ENCODE data around the gene APOL3.
"Not testable (repeated sequence)": the region's sequence is repeated elsewhere in the genome, so short reads cannot be mapped to it uniquely, and the experiment has no call there.

APOL3 gene

DNA sequence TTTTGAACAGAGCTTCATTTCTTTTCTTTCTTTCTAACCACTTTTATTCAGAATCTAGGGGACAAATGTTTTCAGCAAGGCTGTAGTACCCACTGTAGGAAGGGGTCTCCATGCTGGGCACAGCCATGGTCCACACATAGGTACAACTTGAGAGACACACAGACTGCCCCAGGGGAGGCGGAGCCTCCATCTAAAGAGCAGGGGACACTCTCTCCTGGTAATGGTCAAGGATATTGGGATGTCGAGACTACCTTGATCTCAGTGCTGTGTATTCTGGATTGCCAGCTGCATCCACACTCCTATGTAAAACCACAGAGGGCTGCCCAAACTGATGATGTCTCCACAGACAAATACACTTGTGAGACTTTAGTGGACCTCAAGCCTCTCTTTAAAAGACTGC is 2.9 kb upstream of the APOL3 start:
- DNase-seq: no peak
- intact Hi-C loops (cut with DNase I): no loop called here

DNA sequence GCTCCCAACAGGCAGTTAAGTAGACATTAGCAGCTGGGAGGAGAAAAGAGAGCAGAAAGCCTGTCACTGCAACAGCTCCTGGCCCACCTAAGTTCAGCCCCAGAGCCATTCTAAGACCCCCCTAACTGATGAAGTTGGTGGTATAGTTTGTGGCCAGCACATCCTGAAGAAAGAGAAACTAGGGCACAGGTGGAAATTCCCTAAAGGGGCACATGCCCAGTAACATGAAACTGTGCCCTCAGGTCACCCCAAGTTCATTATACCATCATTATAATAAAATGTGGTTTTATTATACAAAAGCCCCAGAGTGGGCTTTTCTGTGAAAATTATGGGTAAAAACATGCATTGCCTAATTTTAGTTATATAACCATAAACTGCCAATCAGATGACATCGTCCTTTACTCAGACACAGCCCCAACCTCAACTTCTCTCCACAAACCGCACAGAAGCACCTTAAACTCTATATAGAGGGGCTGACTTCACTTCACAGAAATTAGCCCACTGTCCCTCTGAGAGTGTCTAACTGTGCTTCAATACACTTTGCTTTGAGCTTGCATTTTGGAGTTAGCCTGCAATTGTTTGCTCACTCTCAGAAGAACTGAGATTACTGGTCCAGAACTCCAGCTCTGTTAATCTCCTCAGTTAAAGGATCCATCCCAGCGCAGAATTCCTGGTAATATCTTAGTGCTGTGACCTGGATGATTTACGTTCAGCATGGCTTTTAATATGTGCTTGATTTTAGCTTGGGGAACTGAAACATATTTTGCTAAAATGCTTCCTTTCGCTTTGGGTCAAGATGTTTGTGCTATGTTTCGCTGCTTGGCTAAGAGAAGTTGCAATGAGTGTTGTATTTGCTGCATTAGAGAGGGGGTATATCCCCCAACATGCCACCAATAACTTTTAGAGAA is 1.8 kb upstream of the APOL3 start:
- no peak for DNase-seq
- intact Hi-C loops (cut with DNase I): no loop called here

DNA sequence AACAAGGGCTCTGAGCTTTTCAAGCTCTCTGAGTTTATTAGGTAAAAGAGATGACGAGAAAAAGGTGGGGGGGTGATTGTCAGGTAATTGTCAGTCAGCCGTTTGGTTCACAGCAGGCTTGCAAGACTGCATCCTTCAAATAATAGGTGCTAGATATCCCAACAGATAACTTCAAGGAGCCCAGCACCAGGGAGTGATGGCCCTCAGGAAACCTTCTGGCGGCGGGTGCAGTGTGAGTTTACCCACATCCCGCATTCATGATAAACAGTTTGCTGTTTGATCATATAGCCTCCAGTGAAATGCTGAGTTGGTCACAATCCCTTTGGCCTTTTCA is 1.2 kb upstream of the APOL3 start:
- DNase-seq; intact Hi-C loops (cut with DNase I): not testable (repeated sequence)

DNA sequence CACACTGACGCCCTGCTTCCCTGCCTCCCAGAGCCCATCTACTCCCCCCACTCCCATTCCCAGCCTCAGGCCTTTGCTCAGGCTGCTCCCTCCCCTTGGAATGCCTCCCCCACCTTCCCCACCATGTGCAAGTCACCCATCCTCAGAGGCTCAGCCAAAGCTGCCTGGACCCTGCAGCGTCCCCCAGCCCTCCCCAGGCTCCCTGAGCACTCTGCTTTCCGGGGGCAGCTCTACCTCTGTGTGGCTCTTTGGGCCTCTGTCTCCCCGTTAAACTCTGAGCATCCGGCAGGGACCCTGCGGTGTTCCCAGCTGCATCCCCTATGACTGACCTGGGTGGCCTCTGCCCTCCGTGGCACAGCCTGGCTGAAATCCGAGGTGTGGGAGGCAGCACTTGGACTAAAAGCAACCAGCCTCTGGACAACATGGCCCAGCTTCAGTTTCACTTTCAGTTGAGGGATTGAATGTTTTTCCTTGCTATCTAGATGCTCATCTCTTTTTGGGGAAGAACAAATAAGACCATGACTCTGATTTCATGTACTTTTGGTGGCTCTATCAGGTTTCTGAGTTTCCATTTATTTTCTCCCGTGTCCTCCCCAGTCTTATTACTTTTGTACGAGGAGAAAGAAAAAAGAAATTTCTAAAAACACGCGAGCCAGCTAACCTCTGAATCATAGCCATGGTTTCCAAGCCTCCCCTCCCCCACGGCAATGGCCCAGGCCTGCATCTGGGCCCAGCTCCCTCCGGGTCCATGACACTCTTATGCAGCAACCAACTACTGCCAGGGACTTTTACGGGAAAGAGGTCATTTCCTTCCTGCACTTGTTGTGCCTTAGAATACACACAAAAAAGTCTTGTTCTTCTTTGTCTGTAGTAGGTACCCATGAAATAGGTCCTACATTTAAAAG is 3.8 kb downstream of the APOL3 start:
- peak in 9 of 10 donors; percentile 37 to 93 (median 72) for DNase-seq
- intact Hi-C loops (cut with DNase I): no loop called here

DNA sequence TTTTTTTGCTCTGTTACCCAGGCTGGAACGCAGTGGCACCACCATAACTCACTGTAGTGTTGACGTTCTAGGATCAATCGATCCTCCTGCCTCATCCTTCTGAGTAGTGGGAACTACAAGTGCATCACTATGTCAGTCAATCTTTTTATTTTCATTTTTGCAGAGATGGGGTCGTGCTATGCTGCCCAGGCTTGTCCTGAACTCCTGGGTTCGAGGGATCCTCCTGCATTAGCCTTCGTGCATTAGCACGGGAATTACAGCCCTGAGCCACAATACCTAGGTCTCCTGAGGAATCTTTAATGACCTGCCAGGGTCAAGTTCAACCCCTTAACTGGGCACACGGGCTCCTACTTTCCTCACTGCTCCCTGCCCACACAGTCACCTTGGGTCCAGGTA is 4.4 kb downstream of the APOL3 start:
- intact Hi-C loops (cut with DNase I): no loop called here
- DNase-seq: no peak

DNA sequence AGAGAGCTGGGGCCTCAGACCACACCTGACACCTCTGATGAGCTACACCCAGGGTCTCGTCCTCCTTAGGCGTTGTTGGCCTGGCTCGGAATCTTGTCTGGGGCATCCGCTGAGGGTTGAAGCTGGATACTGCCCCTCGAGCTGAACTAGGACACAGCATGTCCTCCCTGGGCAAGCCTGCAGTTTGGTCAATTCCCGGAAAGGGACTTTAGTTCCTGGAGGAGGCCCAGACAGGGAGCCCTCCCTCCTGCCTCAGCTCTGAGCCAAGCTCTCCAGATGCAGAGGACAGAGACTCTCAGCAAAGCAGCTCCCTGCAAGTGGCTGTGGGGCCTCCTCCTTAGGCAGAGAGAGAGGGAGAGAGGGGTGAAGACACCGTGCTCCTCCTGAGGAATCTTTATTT is 4.9 kb downstream of the APOL3 start:
- DNase-seq: peak in 5 of 10 donors; percentile 28 to 91 (median 39)
- intact Hi-C loops (cut with DNase I): no loop called here

DNA sequence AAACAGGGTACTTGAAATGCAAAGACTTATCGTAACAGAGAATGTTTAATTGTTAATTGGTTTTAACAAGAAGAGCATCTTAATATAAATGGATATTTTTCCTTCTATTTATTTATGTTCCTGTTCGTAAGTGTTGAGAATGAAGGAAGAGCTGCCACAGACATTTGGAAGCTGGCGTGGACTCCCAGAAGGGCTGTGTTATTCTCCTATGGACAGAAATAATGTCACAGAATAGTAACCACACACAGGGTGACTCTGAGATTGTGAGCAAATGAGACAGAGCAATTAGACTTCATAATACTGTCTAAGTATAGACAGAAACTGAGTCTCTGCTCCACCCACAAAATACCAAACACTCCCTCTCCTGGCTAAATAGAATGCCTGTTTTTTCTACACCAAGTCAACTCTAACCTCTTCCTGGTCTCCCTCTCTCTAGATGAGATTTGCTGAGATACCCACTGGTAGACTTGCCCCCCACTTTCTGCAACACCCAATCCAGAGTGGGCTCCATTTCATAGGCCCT is 6.1 kb downstream of the APOL3 start:
- intact Hi-C loops (cut with DNase I): no loop called here

DNA sequence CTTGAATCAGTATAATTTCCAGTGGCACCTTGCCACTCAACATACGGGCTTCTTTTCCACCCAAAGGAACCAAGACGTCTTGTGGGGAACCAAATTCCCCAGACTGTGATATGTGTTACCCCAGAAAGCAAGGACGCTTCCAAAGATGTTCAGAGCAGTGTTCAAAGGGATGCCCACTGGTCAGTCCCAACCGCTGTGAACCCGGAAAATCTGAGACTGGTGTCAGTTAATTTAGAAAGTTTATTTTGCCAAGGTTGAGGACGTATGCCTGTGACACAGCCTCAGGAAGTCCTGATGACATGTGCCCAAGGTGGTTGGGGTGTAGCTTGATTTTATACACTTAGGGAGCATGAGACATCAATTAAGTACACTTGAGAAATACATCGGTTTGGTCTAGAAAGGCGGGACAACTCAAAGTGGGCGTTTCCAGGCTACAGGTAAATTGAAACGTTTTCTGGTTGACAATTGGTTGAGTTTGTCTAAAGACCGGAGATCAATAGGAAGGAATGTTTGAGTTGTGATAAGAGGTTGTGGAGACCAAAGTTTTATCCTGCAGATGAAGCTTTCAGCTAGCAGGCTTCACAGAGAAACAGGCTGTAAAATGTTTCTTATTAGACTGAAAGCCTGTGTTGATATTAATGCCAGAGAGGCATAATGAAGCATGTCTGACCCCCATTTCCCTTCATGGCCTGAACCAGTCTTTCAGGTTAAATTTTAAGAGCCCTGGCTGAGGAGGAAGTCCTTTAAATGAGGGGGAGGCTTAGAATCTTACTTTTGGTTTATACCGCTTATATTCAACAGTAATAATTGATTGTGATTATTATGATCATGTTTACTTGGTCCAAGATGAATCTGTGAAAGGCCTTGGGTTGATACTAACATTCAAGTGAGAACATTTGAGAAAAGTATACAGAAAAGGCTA is 6.8 kb downstream of the APOL3 start:
- intact Hi-C loops (cut with DNase I): no loop called here
- DNase-seq: no peak

More for the DNA sequence above, 6.1 kb downstream of the APOL3 start:
- no peak for DNase-seq

DNA sequence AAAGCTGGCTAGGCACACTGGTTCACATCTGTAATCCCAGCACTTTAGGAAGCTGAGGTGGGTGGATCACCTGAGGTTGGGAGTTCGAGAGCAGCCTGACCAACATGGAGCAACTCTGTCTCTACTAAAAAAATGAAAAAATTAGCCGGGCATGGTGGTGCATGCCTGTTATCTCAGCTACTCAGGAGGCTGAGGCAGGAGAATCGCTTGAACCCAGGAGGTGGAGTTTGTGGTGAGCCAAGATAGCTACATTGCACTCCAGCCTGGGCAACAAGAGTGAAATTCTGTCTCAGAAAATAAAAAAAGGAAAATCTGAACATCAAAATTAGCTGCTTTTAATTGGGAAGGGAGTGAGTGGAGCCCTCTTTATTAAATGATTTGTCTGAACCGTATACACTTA is 7.7 kb downstream of the APOL3 start:
- DNase-seq; intact Hi-C loops (cut with DNase I): not testable (repeated sequence)

DNA sequence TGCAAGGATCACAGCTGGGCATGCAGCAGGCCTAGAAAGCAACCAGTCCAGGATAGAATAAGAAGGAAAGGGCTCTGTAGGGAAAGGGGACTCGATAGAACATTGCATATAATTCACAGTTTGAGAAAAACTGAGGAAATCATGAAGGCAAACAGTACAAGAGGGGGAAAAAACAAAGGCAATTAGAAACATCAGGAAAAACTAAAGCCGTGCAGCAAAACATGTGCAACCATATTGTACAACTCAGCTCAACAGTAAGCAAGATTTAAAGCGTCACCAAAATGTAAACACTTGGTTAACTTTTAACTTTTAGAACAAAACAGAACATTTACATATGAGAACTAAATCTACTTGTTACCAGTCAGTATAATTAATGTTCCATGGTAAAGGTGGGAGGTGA is 8.5 kb downstream of the APOL3 start:
- no peak for DNase-seq
- intact Hi-C loops (cut with DNase I): no loop called here

DNA sequence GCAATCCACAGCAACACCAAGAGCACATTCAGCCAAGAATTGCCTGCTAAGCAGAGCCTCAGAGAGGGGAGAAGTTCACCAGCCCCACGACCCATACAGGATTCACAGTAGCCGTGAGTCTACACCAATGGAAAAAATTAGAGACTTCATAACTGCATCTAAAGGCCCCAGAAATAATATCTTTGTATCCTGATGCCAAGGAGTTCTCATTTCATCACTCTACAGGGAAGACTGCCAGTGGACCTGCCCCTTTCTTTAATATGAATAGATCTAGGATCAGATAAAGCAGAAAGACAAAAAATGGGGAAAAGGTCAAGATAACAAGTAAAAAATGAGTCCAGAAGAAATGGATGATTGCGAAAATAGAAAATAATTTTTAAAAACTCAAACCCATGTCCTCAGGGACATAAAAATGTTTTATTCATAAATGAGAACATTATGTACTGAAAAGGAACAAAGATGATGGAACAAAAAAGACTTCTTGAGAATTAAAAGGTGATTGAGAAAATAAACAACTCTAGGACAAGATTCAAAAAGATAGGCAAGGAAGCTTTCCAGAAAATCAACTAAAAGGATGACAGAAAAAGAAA is 9.5 kb downstream of the APOL3 start:
- intact Hi-C loops (cut with DNase I): no loop called here
- no peak for DNase-seq

DNA sequence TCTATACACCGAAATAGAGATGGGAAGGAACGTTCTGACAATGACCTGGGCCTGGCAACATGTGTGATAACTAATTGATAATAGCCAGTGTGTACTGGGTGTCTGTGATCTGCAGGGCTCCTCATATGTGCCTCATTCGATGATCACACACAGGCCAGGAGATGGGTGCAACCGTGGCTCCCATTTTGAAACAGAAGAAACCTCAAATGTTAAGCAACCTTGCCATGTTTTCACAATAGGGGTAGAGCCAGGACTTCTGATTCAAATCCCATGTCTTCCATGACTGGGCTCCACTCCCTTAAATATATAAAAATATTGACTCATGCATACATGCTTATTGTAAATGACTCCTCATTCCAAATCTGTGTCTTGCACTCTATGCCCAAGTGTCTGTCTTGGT is 11.1 kb downstream of the APOL3 start:
- intact Hi-C loops (cut with DNase I): loop anchor here (5.0 kb wide), 1 partner anchor 73 kb away; no protein-coding TSS in a partner anchor
- no peak for DNase-seq

DNA sequence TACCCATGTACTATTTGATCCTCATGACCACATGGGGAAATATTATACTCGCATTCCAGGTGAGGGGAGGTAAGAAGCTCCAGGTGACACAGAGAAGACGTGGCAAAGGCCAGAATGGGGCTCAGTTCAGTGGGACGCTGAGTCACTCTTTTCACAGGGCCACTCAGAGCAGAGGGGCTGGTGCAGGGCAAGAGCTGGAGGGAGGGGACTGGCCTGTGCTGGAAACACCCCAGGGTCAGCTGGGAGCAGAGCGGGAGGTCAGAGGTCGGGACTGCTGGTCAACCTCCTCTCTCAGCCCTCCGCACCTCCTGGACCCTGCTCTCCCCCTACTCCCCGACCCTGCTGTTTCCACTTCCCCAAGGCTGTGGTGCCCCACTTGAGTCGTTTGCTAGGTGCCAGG is 12.1 kb downstream of the APOL3 start:
- intact Hi-C loops (cut with DNase I): loop anchor here (5.0 kb wide), 1 partner anchor 74 kb away; no protein-coding TSS in a partner anchor
- DNase-seq: peak in 1 of 10 donors; percentile 32

DNA sequence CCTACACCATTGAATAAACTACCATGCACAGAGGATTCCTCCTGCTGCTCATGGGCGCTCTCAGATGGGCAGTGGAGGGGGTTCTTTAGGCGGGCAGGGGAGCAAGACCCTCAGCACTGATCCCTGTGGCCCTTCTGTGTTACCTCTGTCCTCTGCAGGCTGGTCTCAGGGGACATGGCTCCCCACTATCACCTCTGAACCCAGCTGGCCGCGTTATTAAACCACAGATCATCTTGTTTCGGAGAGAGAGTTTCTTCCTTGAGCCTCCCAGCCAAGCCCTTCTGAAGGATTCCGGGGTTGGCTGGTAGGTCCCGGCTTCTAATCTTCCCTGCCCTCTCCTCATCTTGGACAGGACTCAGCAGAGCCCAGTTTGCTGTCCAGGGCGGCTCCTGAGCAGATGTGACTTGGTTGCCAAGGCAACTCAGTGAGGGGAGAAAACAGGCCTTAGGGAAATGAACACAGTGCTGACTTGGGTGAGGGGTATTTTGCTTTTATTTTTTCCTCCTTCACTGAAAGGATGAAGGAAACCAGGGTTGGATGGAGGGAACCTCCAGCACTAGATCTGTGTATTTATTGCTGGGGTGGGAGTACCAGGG is 13.3 kb downstream of the APOL3 start:
- intact Hi-C loops (cut with DNase I): loop anchor here (5.0 kb wide), 1 partner anchor 75 kb away; no protein-coding TSS in a partner anchor
- peak in 1 of 10 donors; percentile 54 for DNase-seq

DNA sequence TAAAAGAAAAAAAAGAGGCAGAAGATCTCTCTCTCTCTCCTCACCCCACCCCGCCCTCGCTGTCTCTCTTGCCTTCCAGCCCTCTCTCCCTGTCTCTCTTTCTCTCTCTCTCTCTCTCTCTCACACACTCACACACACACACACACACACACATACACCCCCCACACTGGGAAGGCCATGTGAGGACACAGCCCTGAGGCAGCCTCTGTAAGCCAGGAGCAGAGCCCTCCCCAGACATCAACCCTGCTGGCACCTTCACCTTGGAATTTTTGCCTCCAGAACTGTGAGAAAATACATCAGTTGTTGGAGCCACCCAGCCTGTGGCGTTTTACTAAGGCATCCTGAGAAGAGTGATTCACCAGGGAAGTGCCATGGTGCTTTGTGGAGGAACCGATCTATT is 14.7 kb downstream of the APOL3 start:
- peak in 1 of 10 donors; percentile 36 for DNase-seq
- intact Hi-C loops (cut with DNase I): loop anchor here (2.0 to 5.0 kb wide), 3 partner anchors 35 to 141 kb away; no protein-coding TSS in a partner anchor

DNA sequence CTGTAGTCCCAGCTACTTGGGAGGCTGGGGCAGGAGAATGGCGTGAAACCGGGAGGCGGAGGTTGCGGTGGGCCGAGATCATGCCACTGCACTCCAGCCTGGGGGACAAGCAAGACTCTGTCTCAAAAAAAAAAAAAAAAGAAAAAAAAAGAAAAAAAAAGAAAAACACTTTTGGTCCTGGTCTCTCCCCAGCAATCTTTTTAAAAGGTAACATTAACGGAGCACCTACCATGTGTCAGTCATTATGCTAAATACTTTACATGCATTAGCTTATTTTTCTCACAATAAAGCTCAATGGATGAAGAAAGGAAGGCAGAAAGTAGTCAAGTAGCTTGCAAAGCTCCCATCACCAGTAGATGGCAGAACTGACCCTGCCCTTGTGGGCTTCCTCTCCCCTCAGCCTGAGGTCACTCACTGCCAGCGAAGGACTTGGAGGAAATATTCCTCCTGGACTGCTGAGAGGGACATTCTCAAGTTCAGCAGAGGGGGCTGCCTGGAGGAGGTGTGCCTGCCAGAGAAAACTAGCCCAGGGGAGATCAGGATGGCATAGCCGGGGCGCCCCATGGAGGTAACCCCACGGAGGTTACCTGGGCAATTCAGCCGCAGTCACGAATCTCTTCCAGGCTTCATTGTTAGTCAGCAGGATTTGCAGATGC is 15.5 kb downstream of the APOL3 start:
- intact Hi-C loops (cut with DNase I): loop anchor here (2.0 to 5.0 kb wide), 3 partner anchors 36 to 142 kb away; no protein-coding TSS in a partner anchor
- DNase-seq: peak in 7 of 10 donors; percentile 56 to 95 (median 62)

DNA sequence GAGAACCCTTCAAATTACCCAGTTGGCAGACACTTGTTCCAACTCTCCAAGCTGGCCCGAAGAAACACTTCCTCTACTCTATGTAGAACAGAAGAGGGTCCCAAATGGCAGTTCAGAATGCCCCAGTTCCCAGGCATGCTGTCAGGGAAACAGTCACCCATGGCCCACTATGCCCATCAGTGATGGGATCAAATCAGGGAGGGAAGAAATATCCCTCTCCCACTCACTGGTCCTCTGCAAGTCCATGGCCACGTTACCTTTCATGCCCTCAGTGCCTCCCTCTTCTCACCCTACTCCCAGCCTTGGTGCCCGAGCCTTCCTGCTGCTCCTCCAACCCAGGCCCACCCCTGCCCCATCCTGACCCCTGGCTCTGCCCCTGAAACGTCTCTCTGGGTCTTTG is 16.6 kb downstream of the APOL3 start:
- DNase-seq: no peak
- intact Hi-C loops (cut with DNase I): loop anchor here (2.0 kb wide), 2 partner anchors 37 to 143 kb away; no protein-coding TSS in a partner anchor

DNA sequence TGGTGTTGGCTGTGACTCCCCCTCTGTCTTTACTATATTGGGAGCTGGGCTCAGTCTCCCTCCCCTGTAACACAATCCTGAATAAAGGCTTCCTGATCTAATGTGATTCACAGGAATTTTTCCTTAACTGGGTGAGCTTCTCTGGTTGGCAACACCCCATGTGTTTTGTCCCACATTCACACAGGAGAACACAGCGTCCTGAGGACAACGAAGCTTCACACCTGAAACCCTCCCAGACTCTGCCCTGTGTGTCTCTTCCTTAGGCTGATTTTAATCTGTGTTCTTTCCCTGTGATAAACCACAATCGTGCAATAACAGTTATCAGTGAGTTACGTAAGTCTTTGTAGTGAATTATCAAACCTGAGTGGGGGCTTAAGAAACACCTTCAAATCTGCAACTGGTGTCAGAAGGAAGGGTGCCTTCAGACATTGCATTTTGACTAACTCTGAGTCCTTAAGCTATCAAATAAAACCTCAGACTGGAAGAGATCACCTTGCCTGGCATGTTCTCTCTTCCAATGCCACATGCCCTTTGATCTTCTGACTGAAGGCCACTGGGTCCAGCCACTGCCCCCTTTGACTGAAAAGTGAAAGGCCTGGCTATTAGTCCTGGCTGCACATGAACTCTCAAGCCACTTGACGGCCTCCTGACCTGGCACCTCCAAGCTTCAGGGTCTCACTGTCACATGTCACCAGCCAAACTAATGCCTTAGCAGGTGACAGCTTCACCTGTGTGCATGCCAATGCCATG is 17.3 kb downstream of the APOL3 start:
- DNase-seq: no peak
- intact Hi-C loops (cut with DNase I): no loop called here
